Keratinocyte (primary cell): ENCODE measurements around the gene DDAH1.

Experiments used
- EZH2 ChIP-seq: IDR thresholded peaks from one replicate; pipeline ENCODE4 v1.6.1; 2012; ENCODE audit warnings: inconsistent platforms, mild to moderate bottlenecking, low read length, moderate library complexity
- TF ChIP-seq, protein P1 (sequence below), 3 experiments: IDR thresholded peaks in 1 of 3; conservative IDR thresholded peaks in 1 of 3; optimal IDR thresholded peaks in 1 of 3; 2 replicates in 2 of 3; 3 replicates in 1 of 3; pipeline versions ENCODE3 to v1.5.1; 2011; ENCODE audit warnings: low read length in 3 of 3, mild to moderate bottlenecking in 3 of 3, moderate library complexity in 2 of 3, control low read depth in 1 of 3, inconsistent platforms in 1 of 3; ENCODE audit not compliant: insufficient read depth in 2 of 3; ENCODE audit errors: extremely low read depth in 1 of 3

DNA sequence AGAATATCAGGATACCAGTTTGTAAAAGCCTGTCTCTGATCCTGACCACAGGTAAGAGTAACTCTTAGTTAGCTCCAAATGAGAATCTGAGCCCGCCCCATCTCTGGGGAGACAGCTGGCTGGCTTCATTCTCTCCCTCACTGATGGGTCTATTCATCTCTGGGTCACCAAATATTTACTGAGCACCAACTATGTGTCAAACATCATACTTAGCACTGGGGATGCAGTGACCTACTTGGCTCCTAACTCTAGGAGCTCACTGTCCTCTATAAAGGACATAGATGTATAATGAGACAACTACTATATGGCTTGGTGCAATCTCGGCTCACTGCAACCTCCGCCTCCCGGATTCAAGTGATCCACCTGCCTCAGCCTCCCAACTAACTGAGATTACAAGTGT lies 158.7 kb downstream of the DDAH1 start:
- TF ChIP-seq, protein P1, sequence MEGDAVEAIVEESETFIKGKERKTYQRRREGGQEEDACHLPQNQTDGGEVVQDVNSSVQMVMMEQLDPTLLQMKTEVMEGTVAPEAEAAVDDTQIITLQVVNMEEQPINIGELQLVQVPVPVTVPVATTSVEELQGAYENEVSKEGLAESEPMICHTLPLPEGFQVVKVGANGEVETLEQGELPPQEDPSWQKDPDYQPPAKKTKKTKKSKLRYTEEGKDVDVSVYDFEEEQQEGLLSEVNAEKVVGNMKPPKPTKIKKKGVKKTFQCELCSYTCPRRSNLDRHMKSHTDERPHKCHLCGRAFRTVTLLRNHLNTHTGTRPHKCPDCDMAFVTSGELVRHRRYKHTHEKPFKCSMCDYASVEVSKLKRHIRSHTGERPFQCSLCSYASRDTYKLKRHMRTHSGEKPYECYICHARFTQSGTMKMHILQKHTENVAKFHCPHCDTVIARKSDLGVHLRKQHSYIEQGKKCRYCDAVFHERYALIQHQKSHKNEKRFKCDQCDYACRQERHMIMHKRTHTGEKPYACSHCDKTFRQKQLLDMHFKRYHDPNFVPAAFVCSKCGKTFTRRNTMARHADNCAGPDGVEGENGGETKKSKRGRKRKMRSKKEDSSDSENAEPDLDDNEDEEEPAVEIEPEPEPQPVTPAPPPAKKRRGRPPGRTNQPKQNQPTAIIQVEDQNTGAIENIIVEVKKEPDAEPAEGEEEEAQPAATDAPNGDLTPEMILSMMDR (optimal IDR thresholded peaks at IDR 0.05 in 1 of 3, IDR thresholded peaks at IDR 0.05 in 1 of 3, conservative IDR thresholded peaks at IDR 0.05 in 1 of 3; ENCODE audit: extremely low read depth in 1 of 3, insufficient read depth in 2 of 3, low read length in 3 of 3) = no peak
- TF ChIP-seq EZH2 = no peak
